ENCODE data around the gene MPP2.
"Not testable (repeated sequence)": the region's sequence is repeated elsewhere in the genome, so short reads cannot be mapped to it uniquely, and the experiment has no call there.

GRCh38 chr17:43842091-43842974 lies 65.0 kb downstream of the MPP2 start:
- not testable (repeated sequence) for TF ChIP-seq YY1 (IDR thresholded peaks at IDR 0.05; ENCODE audit: low read depth); EP300 (IDR thresholded peaks at IDR 0.05; ENCODE audit: borderline replicate concordance)
